SJSA1 (cell line): Measurements from ENCODE around the gene DLK2. TPM values are rescaled to one million over a fixed set of nuclear protein-coding genes. Genes with fewer than 3 reads are reported as not detected.

Source experiments
- DNase-seq, 2 experiments: peaks; one replicate each; pipeline ENCODE4 v3.0.0-alpha.2; 2015 to 2020; ENCODE audit warnings: low spot score in 2 of 2, low read depth in 1 of 2
- H3K27ac ChIP-seq: fragments of 250-450 bp; sonication (Bioruptor Pico); 2 replicates; pipeline ENCODE4 v1.5.1; 2020; ENCODE audit warnings: mild to moderate bottlenecking, moderate library complexity
- H3K27me3 ChIP-seq: fragments of 250-450 bp; sonication (Bioruptor Pico); replicated peaks from 2 replicates; pipeline ENCODE4 v1.5.1; 2020; ENCODE audit warnings: mild to moderate bottlenecking, moderate library complexity
- H3K36me3 ChIP-seq: fragments of 250-450 bp; sonication (Bioruptor Pico); 2 replicates; pipeline ENCODE4 v1.5.1; 2020; ENCODE audit warnings: mild to moderate bottlenecking
- H3K4me1 ChIP-seq: fragments of 250-450 bp; sonication (Bioruptor Pico); replicated peaks from 2 replicates; pipeline ENCODE4 v1.6.1; 2021; ENCODE audit warnings: mild to moderate bottlenecking
- H3K4me3 ChIP-seq: fragments of 250-450 bp; sonication (Bioruptor Pico); 2 replicates; pipeline ENCODE4 v1.5.1; 2020; ENCODE audit warnings: mild to moderate bottlenecking
- H3K9me3 ChIP-seq: fragments of 250-450 bp; sonication (Bioruptor Pico); replicated peaks from 2 replicates; pipeline ENCODE4 v1.5.1; 2020; ENCODE audit warnings: mild to moderate bottlenecking
- total RNA-seq: library from RNA; depleted of rRNA; stranded (reverse); fragments of >200 nt; shearing (Covaris generic); gene quantifications from 2 replicates; pipeline ENCODE4 v1.2.3, GENCODE V29; 2014

DLK2 gene
- total RNA-seq, 1 experiment from 2014 or later, result 0.16 TPM

DNA sequence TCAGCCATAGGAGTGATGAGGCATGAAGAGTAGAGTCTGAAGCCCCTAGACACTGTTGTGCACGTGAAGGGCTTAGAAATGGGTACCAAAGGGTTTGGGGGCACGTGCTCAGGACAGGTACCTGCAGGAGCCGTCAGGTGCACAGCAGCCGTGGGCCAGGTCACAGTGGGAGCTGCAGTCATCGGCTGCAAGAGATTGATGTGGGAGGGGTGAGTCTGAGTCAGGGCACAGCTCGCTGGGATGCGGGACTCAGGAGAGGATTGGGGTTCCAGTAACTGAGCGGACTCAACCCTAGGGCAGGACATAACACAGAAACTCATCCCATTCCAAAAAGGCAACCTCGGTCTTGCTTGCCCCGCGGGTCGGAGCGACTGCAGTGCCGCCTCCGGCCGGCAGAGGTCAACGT, 1.1 kb downstream of the DLK2 start:
- Histone ChIP-seq H3K4me1 (peaks cover 18% of the 10 kb centered on the region), H3K27ac (no peak overlapping the region), H3K9me3 (no peaks in the 10 kb centered on the region), H3K4me3 (peak overlapping the region; percentile 35; the same call in 1 of the 2 replicates), H3K27me3 (peaks cover 23% of the 10 kb centered on the region), H3K36me3 (peaks cover 21% of the 10 kb centered on the region)
- DNase-seq, result no peak

DNA sequence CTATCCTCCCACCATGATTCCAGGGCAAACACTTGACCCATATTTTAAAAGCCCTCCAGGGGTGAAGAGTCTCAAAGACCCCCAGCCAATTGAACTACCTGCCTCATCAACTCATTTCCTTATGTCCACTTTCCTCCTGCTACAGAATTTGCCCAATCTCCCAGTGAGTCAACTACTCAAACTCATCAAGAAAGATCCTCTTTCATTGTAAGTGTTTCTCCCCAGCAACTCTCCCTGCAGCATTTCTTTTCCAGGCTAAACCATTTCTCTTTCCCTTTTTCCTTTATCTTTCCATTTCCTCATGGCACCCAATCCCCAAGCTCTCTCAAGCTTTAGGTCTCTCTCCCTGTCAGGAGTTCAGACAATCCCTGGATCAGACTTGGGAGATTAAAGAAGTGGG, 1.5 kb downstream of the DLK2 start:
- peaks cover 25% of the 10 kb centered on the region for H3K36me3 ChIP-seq
- DNase-seq, result no peak
- H3K27me3 ChIP-seq, result peaks cover 22% of the 10 kb centered on the region
- H3K27ac ChIP-seq, result no peak overlapping the region
- no peak overlapping the region for H3K4me3 ChIP-seq
- H3K4me1 ChIP-seq, result peaks cover 18% of the 10 kb centered on the region
- H3K9me3 ChIP-seq, result no peaks in the 10 kb centered on the region

DNA sequence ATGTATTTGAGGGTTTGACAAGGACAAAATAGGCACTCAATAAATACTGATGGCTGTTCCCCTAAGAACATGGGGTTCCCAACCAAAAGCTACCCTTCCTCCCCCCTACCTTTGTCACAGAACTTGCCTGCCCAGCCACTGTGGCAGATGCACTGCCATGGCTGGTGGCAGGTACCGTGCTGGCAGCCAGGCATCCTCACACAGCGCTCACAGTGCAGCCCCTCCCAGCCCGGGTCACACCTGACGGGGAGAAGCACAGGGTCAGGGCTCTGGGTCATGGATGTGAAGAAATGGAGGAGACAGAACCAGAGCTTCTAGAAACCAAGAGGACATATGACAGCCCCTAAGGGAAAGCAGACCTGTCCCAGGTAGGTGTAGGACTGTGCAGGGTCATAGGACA, 2.5 kb downstream of the DLK2 start:
- Histone ChIP-seq H3K27me3 (peaks cover 22% of the 10 kb centered on the region), H3K4me3 (no peak overlapping the region), H3K9me3 (no peaks in the 10 kb centered on the region), H3K4me1 (peaks cover 18% of the 10 kb centered on the region), H3K36me3 (peaks cover 33% of the 10 kb centered on the region), H3K27ac (no peak overlapping the region)
- no peak for DNase-seq

DNA sequence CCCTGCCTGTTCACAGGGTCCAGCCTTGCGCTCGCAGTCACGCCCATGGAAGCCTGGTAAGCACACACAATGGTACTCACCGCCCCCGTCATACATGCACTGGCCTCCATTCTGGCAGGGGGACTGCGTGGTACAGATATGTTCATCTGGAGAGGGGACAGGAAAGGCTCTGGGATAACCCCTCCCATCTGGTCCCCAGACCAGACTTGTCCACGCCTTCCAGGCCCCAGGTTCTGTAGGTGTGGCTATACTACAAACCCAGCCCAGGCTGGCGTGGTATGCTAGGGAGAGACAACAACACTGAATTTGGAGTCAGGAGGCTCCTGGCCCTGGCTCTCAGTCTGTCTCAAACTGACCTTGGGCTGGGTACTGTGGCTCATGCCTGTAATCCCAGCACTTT, 3.4 kb downstream of the DLK2 start:
- peaks cover 18% of the 10 kb centered on the region for H3K4me1 ChIP-seq
- no peak for DNase-seq
- H3K9me3 ChIP-seq, result no peaks in the 10 kb centered on the region
- H3K27ac ChIP-seq, result no peak overlapping the region
- no peak overlapping the region for H3K4me3 ChIP-seq
- H3K27me3 ChIP-seq, result peaks cover 21% of the 10 kb centered on the region
- peaks cover 39% of the 10 kb centered on the region for H3K36me3 ChIP-seq

DNA sequence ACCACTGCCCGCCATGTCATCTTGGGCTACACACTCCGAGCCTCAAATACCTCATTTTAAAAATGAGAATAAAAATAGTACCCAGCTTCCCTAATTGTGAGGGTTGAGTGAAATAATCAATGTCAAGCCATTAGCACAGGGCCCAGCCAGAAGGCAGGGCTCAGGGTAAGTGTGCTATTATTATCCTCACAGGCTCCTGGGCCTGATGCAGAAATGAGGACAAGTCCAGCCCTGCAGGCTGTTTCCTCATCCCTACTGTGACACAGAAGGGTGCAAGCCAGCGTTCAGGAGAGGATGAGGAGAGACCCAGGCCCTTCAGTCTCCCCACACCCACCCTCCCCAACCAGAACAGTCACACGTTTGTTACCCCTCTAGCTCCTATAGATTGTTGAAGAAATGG, 4.0 kb downstream of the DLK2 start:
- Histone ChIP-seq H3K27me3 (peaks cover 15% of the 10 kb centered on the region), H3K36me3 (peaks cover 39% of the 10 kb centered on the region), H3K9me3 (no peaks in the 10 kb centered on the region), H3K4me1 (peaks cover 18% of the 10 kb centered on the region), H3K4me3 (no peak overlapping the region), H3K27ac (no peak overlapping the region)
- no peak for DNase-seq

DNA sequence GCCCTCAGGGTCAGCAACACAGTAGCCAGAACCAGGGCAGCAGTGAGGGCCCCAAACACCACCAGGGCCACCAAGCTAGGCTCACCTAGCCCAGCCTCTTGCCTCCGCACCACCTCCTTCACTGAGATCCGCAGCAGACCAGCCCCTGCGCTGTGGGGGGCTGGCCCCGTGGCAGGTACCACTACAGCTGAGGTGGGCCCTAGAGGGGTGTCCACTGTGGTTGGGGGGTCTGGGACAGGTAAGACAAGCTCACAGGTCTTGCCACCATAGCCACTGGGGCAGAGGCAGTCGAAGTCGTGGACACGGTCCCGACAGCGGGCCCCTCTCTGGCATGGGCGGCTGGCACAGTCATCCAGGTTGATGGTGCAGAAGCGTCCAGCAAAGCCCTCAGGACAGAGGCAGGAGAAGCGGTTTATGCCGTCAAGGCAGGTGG, 4.6 kb downstream of the DLK2 start:
- Histone ChIP-seq H3K27me3 (peaks cover 9% of the 10 kb centered on the region), H3K9me3 (no peaks in the 10 kb centered on the region), H3K36me3 (peaks cover 39% of the 10 kb centered on the region), H3K4me3 (no peak overlapping the region), H3K27ac (no peak overlapping the region), H3K4me1 (peaks cover 13% of the 10 kb centered on the region)
- DNase-seq, result no peak

DNA sequence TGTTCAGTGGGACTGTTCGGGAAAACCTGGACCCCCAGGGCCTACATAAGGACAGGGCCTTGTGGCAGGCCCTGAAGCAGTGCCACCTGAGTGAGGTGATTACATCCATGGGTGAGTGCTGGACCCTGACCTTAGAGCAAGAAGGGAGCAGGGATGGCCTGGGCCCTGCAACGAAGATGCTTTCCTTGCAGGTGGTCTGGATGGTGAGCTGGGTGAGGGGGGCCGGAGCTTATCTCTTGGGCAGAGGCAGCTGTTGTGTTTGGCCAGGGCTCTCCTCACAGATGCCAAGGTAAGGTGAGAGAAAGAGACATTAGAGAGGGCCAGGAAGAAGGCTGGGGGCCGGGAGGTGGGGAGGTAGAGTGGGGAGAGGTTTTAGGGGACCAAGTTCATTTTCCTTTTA, 6.4 kb downstream of the DLK2 start:
- H3K4me1 ChIP-seq, result no peaks in the 10 kb centered on the region

DNA sequence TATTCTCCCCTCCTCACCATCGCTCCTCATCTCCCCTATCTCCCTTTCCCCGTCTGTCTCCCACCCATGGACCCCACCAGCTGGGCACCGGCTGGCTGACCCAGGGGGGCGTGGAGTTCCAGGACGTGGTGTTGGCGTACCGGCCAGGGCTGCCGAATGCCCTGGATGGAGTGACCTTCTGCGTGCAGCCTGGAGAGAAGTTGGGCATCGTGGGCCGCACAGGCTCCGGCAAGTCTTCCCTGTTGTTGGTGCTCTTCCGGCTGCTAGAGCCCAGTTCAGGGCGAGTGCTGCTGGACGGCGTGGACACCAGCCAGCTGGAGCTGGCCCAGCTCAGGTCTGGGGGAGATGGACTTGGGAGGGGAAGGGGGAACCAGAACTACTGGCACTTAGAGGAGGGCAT, 7.7 kb downstream of the DLK2 start:
- H3K27me3 ChIP-seq, result no peaks in the 10 kb centered on the region
- no peak overlapping the region for H3K27ac ChIP-seq
- DNase-seq, result no peak
- peaks cover 49% of the 10 kb centered on the region for H3K36me3 ChIP-seq
- no peak overlapping the region for H3K4me3 ChIP-seq
- H3K4me1 ChIP-seq, result no peaks in the 10 kb centered on the region
- no peaks in the 10 kb centered on the region for H3K9me3 ChIP-seq

More for the DNA sequence above, 6.4 kb downstream of the DLK2 start:
- Histone ChIP-seq H3K36me3 (peaks cover 46% of the 10 kb centered on the region), H3K4me3 (no peak overlapping the region), H3K27me3 (no peaks in the 10 kb centered on the region), H3K27ac (no peak overlapping the region), H3K9me3 (no peaks in the 10 kb centered on the region)
- DNase-seq, result no peak

DNA sequence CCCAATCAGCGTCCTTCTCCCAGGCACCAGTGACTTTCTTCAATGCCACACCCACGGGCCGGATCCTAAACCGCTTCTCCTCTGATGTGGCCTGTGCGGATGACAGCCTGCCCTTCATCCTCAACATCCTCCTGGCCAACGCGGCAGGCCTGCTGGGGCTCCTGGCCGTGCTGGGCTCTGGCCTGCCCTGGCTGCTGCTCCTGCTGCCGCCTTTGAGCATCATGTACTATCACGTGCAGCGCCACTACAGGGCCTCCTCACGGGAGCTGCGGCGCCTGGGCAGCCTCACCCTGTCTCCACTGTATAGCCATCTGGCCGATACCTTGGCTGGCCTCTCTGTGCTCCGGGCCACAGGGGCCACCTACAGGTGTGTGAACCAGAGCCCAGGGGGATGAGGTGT, 9.8 kb downstream of the DLK2 start:
- no peak overlapping the region for H3K4me3 ChIP-seq
- H3K36me3 ChIP-seq, result peaks cover 39% of the 10 kb centered on the region
- no peaks in the 10 kb centered on the region for H3K9me3 ChIP-seq
- H3K27me3 ChIP-seq, result no peaks in the 10 kb centered on the region
- DNase-seq, result no peak
- H3K27ac ChIP-seq, result no peak overlapping the region
- no peaks in the 10 kb centered on the region for H3K4me1 ChIP-seq

DNA sequence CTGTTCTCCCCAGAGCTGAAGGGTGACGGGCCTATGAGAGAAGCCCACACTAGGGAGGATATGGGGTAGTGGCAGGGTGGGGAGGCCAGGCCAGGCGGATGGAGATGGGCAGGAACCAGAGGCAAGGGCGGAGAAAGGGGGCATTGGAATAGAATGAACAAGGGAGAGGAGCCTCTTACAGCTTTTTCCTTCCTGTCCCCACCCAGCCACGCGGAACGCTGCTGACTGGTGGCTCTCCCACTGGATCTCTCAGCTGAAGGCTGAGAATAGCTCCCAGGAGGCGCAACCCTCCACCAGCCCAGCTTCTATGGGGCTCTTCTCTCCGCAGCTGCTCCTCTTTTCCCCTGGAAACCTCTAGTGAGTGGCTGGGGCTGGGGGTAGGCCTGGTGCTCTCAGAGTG, 10.8 kb downstream of the DLK2 start:
- H3K4me1 ChIP-seq, result no peaks in the 10 kb centered on the region
- H3K4me3 ChIP-seq, result no peak overlapping the region
- no peaks in the 10 kb centered on the region for H3K9me3 ChIP-seq
- H3K27ac ChIP-seq, result no peak overlapping the region
- H3K36me3 ChIP-seq, result peaks cover 36% of the 10 kb centered on the region
- no peaks in the 10 kb centered on the region for H3K27me3 ChIP-seq
- no peak for DNase-seq

DNA sequence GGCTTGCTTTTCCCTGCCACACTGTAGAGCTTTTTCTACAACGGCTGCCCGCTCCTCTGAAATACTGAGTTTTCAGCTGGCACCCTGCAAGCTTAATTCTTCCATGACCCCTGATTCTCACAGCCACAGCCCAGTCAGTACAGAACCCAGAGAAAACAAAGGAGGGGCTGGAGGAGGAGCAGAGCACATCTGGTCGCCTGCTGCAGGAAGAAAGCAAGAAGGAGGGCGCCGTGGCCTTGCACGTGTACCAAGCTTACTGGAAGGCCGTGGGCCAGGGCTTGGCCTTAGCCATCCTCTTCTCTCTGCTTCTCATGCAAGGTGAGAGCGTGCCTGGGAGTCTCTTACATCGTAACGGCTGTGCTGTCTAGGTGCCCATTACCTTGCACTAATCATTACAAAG, 11.3 kb downstream of the DLK2 start:
- Histone ChIP-seq H3K27me3 (no peaks in the 10 kb centered on the region), H3K9me3 (no peaks in the 10 kb centered on the region), H3K27ac (no peak overlapping the region), H3K4me3 (no peak overlapping the region), H3K4me1 (no peaks in the 10 kb centered on the region), H3K36me3 (peaks cover 31% of the 10 kb centered on the region)
- DNase-seq, result no peak

DNA sequence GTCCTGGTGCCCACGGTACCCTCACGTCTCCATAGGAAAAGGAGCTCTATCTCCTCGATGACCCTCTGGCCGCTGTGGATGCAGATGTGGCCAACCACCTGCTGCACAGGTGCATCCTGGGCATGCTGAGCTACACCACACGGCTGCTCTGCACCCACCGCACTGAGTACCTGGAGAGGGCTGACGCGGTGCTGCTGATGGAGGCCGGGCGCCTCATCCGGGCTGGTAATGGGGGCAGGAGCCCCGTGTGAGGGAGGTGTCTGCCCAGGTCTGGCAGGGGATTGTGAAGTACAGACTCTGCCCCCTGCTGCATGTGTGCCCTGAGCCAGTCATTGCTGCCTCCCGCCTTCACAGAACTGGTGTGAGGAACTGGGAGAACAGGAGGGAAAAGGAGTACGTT, 12.4 kb downstream of the DLK2 start:
- no peaks in the 10 kb centered on the region for H3K9me3 ChIP-seq

DNA sequence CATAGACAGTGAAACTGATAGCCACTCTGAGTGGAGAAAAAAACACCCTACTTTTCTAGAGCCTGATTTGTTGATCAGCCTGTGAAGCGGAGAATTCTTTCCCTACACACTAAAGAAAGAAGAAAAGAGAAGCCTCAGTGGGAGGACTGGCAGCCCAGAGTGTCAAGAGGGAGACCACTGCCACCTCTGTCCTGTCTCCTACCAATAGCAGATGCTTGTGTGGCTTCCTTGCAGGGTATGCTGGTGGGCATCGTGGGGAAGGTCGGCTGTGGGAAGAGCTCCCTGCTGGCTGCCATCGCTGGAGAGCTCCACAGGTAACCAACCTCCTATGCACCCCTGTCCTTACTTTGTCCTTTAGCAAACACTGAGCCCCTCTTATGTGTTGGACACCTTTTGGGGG, 17.6 kb downstream of the DLK2 start:
- H3K9me3 ChIP-seq, result no peaks in the 10 kb centered on the region
- no peak for DNase-seq
- H3K4me3 ChIP-seq, result no peak overlapping the region
- H3K27ac ChIP-seq, result no peak overlapping the region
- peaks cover 15% of the 10 kb centered on the region for H3K4me1 ChIP-seq
- H3K36me3 ChIP-seq, result peaks cover 16% of the 10 kb centered on the region
- H3K27me3 ChIP-seq, result no peaks in the 10 kb centered on the region

More for the DNA sequence above, 12.4 kb downstream of the DLK2 start:
- Histone ChIP-seq H3K4me1 (no peaks in the 10 kb centered on the region), H3K27ac (no peak overlapping the region), H3K4me3 (no peak overlapping the region), H3K27me3 (no peaks in the 10 kb centered on the region), H3K36me3 (peaks cover 26% of the 10 kb centered on the region)
- DNase-seq, result no peak

DNA sequence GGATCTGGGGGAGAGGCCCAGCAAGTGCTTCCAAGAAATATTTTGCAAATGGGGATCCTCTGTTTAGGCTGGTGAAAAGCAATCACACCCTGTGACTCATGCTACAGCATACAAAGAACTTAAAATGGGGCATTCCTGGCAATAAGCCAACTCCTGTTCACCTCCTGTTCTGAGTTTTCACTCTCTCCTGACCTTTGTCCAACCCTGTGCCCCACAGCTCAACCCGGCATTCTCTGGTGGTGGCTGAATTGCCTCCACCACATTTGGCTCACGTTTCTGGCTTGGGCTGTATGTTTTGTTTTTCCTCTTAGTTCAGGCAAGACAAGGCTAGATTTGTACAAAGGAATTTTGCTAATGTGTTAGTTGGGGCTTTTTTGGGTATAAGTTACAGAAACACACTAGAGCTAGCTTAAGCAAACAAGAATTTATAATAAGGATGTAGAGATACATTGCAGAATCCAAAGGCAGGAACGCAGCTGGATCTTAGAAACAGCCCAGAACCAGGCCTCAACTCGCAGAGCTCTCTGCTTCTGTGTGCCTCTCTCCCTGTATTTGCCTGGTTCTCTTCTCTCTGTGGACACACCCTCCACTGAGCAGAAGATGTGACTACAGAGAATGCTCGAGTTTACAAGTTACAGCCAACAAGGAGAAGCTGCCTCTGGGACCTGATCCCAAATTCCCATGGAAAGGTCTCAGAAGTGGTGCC, 18.6 kb downstream of the DLK2 start:
- H3K27ac ChIP-seq, result no peak overlapping the region

More for the DNA sequence above, 18.6 kb downstream of the DLK2 start:
- Histone ChIP-seq H3K9me3 (no peaks in the 10 kb centered on the region), H3K27me3 (no peaks in the 10 kb centered on the region), H3K36me3 (peaks cover 26% of the 10 kb centered on the region), H3K4me1 (peaks cover 15% of the 10 kb centered on the region), H3K4me3 (no peak overlapping the region)
- DNase-seq, result peak; percentile 68 to 75
